RWPE1 (cell line): Measurements from ENCODE around the gene HDC.

ENCODE experiments used
- CTCF ChIA-PET: fragments of 350-600 bp; sonication (Branson Sonifier 250); formaldehyde crosslinking; extraction: SDS; loops from one replicate; lab custom pipeline; 2021; lab: Yijun Ruan, JAX
- POLR2A ChIA-PET: fragments of 400-600 bp; formaldehyde crosslinking; extraction: SDS; loops from one replicate; lab custom pipeline; 2020; ENCODE audit warnings: antibody characterized with exemption; ENCODE audit not compliant: low non-redundant PET; lab: Yijun Ruan, JAX
- DNase-seq: peaks from one replicate; pipeline ENCODE4 v3.0.0; 2012; ENCODE audit warnings: low spot score
- H3K27ac ChIP-seq: fragments of 450-650 bp; 2 replicates; pipeline ENCODE4 v1.5.1; 2017
- CTCF ChIP-seq: fragments of 450-650 bp; conservative IDR thresholded peaks from 2 replicates; pipeline ENCODE4 v1.5.1; 2017; ENCODE audit warnings: low read depth, mild to moderate bottlenecking

HDC gene

GRCh38 chr15:50227076-50227475, 38.5 kb downstream of the HDC start:
- no peak for DNase-seq
- no peak overlapping the region for H3K27ac ChIP-seq
- TF ChIP-seq CTCF: no peak
- POLR2A ChIA-PET: no interaction called here
- CTCF ChIA-PET: no interaction called here

- CTCF ChIA-PET: interaction anchor here (0.7 kb wide), 1 partner anchor 806 kb away, joined by 3 read pairs; no protein-coding TSS in a partner anchor
- no peak for TF ChIP-seq CTCF
- POLR2A ChIA-PET: no interaction called here
- no peak overlapping the region for H3K27ac ChIP-seq
- no peak for DNase-seq
These were observed 39.6 kb downstream of the HDC start for GRCh38 chr15:50225938-50226337.

GRCh38 chr15:50225057-50225456, 40.5 kb downstream of the HDC start:
- POLR2A ChIA-PET: no interaction called here
- no peak overlapping the region for H3K27ac ChIP-seq
- TF ChIP-seq CTCF: no peak
- CTCF ChIA-PET: interaction anchor here (0.7 kb wide), 2 partner anchors 20 to 74 kb away, joined by 4 to 5 read pairs; no protein-coding TSS in a partner anchor
- no peak for DNase-seq

- H3K27ac ChIP-seq: no peak overlapping the region
- no peak for TF ChIP-seq CTCF
- no peak for DNase-seq
- POLR2A ChIA-PET: no interaction called here
- CTCF ChIA-PET: interaction anchor here (0.7 kb wide), 3 partner anchors 19 to 74 kb away, joined by 3 to 5 read pairs (median 4); partner anchors contain the start of gene SLC27A2
These were observed 40.9 kb downstream of the HDC start for GRCh38 chr15:50224606-50225005.

- DNase-seq: no peak
- ChIA-PET CTCF (no interaction called here), POLR2A (no interaction called here)
- no peak for TF ChIP-seq CTCF
- no peak overlapping the region for H3K27ac ChIP-seq
These were observed 43.3 kb downstream of the HDC start for GRCh38 chr15:50222181-50222580.

GRCh38 chr15:50219820-50220219, 45.7 kb downstream of the HDC start:
- no peak overlapping the region for H3K27ac ChIP-seq
- no peak for DNase-seq
- POLR2A ChIA-PET: no interaction called here
- no peak for TF ChIP-seq CTCF
- CTCF ChIA-PET: interaction anchor here (0.6 to 1.2 kb wide), 3 partner anchors 10 to 1461 kb away, joined by 3 to 6 read pairs (median 4); no protein-coding TSS in a partner anchor
